GM23338 (cell line): ENCODE results near the gene RAD51B.

Experiments used
- EZH2 ChIP-seq: fragments of 200-600 bp; sonication (generic); IDR thresholded peaks from one replicate; pipeline ENCODE4 v1.8.0; 2017; ENCODE audit warnings: antibody characterized with exemption, mild to moderate bottlenecking, low read depth; ENCODE audit not compliant: unreplicated experiment
- EZH2phosphoT487 ChIP-seq: fragments of 200-600 bp; sonication (generic); IDR thresholded peaks from one replicate; pipeline ENCODE4 v1.8.1; 2018; ENCODE audit warnings: antibody characterized with exemption; ENCODE audit not compliant: unreplicated experiment
- POLR2AphosphoS5 ChIP-seq: IDR thresholded peaks from 2 replicates; pipeline ENCODE4 v1.6.1; 2016; ENCODE audit warnings: antibody characterized with exemption, low read depth
- TF ChIP-seq, protein P1 (sequence below), 2 experiments: fragments of 200-600 bp in 1 of 2; sonication (generic) in 1 of 2; conservative IDR thresholded peaks; 2 replicates each; pipeline versions ENCODE4 v1.5.1 to v1.6.1; 2016 to 2017; ENCODE audit warnings: antibody characterized with exemption in 2 of 2, low read depth in 2 of 2, mild to moderate bottlenecking in 2 of 2, moderate library complexity in 1 of 2
- TF ChIP-seq, protein P2 (sequence below): IDR thresholded peaks from one replicate; pipeline ENCODE4 v1.6.1; 2018; ENCODE audit warnings: antibody characterized with exemption; ENCODE audit not compliant: unreplicated experiment

DNA sequence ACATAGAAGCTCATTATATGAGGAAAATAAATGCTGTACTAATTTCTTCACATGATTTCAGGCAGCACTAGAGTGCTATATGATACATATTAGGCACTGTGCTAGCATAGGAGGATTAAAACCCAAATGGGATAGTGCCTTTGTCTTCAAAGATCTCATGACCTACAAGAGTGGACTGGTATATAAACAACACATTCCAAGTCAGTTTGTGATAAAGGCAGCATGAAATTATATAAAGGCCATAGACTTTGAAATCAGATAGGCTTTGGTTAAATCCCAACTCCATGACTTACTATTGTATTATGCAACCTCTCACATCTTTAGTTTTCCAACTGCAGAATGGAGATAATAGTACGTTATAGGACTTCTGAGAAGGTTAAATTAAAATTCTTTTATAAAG lies 179.7 kb downstream of the RAD51B start:
- TF ChIP-seq, protein P1, sequence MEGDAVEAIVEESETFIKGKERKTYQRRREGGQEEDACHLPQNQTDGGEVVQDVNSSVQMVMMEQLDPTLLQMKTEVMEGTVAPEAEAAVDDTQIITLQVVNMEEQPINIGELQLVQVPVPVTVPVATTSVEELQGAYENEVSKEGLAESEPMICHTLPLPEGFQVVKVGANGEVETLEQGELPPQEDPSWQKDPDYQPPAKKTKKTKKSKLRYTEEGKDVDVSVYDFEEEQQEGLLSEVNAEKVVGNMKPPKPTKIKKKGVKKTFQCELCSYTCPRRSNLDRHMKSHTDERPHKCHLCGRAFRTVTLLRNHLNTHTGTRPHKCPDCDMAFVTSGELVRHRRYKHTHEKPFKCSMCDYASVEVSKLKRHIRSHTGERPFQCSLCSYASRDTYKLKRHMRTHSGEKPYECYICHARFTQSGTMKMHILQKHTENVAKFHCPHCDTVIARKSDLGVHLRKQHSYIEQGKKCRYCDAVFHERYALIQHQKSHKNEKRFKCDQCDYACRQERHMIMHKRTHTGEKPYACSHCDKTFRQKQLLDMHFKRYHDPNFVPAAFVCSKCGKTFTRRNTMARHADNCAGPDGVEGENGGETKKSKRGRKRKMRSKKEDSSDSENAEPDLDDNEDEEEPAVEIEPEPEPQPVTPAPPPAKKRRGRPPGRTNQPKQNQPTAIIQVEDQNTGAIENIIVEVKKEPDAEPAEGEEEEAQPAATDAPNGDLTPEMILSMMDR (conservative IDR thresholded peaks at IDR 0.05; ENCODE audit: low read depth in 2 of 2) = no peak
- TF ChIP-seq POLR2AphosphoS5 (no peak), EZH2 (no peak), EZH2phosphoT487 (no peak)
- TF ChIP-seq, protein P2, sequence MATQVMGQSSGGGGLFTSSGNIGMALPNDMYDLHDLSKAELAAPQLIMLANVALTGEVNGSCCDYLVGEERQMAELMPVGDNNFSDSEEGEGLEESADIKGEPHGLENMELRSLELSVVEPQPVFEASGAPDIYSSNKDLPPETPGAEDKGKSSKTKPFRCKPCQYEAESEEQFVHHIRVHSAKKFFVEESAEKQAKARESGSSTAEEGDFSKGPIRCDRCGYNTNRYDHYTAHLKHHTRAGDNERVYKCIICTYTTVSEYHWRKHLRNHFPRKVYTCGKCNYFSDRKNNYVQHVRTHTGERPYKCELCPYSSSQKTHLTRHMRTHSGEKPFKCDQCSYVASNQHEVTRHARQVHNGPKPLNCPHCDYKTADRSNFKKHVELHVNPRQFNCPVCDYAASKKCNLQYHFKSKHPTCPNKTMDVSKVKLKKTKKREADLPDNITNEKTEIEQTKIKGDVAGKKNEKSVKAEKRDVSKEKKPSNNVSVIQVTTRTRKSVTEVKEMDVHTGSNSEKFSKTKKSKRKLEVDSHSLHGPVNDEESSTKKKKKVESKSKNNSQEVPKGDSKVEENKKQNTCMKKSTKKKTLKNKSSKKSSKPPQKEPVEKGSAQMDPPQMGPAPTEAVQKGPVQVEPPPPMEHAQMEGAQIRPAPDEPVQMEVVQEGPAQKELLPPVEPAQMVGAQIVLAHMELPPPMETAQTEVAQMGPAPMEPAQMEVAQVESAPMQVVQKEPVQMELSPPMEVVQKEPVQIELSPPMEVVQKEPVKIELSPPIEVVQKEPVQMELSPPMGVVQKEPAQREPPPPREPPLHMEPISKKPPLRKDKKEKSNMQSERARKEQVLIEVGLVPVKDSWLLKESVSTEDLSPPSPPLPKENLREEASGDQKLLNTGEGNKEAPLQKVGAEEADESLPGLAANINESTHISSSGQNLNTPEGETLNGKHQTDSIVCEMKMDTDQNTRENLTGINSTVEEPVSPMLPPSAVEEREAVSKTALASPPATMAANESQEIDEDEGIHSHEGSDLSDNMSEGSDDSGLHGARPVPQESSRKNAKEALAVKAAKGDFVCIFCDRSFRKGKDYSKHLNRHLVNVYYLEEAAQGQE = no peak
